ENCODE data around the gene PLXNA4.

Gene PLXNA4

DNA sequence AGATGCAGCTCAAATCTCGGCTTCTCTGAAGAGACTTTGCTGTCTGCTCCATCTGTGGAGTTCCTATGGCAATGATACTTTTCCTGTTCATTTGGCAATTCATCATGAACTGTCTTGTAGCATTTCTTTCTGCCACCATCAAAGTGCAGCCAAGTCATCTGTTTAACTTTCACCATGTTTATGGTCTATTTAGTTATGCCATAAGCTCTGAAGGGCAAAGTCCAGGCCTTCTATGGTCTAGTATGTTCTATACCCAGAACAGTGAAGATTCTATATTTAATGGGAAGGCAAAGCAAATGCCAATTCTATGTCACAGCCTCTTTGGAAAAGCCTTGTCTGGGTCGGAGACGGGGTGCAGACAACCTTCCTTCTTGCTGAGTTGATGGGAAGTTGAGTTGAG, 472.6 kb downstream of the PLXNA4 start:
- no peak for FAIRE-seq
- no peak for TF ChIP-seq POLR2A (IDR thresholded peaks at IDR 0.05; ENCODE audit: low read depth, low read length)
- DNase-seq (ENCODE audit: insufficient read length, low spot score), result no peak

DNA sequence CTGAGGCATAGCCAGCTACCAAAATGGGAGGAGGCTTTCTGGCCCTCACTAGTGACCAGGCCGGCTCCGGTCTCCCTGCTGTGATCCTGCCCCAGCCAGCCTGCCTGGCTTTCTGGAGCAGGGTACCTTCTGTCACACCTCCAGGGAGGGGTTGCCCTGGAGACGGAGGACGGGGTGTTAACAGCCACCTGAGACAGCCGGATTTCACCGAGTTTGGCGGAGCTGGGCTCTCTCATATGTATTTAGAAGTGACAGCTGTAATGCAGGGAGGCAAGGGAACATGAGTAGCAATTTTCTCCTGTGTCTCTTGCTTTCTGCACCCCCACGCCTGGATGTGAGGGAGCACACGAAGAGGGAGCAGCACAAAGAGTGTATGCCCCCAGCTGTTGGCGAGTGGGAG, 473.3 kb downstream of the PLXNA4 start:
- FAIRE-seq (no peak), DNase-seq (ENCODE audit: insufficient read length, low spot score) (no peak)
- no peak for TF ChIP-seq POLR2A (IDR thresholded peaks at IDR 0.05; ENCODE audit: low read depth, low read length)

DNA sequence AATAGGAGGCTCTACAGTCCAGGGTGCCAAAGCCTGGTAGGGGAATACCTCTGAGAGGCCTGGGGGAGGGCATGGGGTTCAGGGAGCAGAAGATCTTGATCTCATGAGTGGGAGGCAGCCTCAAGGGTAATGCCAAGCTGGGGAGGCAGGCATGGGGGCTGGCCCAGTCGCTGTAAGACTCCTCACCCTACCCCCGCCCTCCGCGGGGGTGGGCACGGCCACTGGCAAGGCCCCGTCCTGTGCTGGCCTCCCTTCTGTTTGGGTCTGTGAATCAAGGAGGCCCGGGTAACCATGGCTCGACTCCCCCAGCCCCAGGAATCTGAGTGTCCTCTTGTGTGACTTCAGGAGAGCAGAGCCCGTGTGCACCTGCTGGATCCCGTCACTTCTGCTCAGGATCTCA, 473.9 kb downstream of the PLXNA4 start:
- DNase-seq (ENCODE audit: insufficient read length, low spot score) (no peak), FAIRE-seq (no peak)
- no peak for TF ChIP-seq POLR2A (IDR thresholded peaks at IDR 0.05; ENCODE audit: low read depth, low read length)

DNA sequence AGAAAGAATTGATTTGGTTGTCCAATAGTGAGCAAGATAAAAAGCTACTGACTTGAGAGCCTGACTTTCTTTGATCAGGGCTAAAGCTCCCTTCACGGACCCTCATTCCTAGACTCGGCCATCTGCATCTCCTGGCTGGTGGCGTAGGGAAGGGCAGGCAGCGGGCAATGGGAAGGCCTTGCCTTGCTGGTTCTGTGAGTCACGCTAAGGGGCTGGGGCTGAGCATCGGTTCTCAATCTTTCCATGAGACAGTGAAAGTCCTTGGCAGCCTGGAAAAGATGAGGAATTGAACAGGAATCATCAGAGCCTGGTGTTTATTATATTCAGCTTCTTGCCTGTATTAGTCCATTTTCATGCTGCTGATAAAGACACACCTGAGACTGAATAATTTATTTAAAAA, 475.3 kb downstream of the PLXNA4 start:
- no peak for TF ChIP-seq POLR2A (IDR thresholded peaks at IDR 0.05; ENCODE audit: low read depth, low read length)
- no peak for FAIRE-seq
- no peak for DNase-seq (ENCODE audit: insufficient read length, low spot score)

DNA sequence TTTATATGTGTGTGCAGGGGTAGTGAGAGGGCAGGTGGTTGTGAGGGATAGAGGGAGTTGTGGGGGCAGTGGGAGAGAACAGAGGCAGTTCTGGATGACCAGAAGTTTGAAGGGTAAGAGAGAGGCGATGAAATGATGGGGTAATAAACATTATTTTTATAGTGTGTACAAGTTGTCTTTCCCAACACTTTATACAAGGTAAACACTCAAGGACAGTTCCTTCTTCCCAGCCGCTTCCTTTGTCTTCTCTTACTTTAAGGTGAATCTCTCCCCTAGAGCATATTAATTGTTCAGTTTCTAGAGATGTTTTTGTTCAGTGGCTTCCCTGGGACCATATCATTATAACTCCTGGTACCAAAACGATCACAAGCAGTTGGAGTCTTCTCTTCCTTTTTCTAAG, 475.8 kb downstream of the PLXNA4 start:
- no peak for TF ChIP-seq POLR2A (IDR thresholded peaks at IDR 0.05; ENCODE audit: low read depth, low read length)
- DNase-seq (ENCODE audit: insufficient read length, low spot score) (no peak), FAIRE-seq (no peak)

DNA sequence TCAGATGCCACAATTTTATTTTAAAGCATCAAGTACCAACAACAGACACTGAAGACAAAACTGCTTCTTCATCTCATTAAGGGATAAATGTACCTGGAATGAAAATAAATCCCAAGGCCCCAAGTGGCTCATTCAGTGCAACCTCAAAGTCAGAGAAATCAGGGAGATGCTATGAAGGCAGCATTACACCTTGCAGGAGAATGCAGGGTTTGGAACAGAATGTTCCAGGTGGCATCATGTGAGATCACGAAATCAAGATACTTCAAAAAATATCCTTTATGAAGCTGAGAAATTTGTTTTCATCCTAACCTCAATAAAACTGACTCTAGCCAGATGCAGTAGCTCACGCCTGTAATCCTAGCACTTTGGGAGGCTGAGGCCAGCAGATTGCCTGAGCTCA, 477.1 kb downstream of the PLXNA4 start:
- no peak for DNase-seq (ENCODE audit: insufficient read length, low spot score)
- TF ChIP-seq POLR2A (IDR thresholded peaks at IDR 0.05; ENCODE audit: low read depth, low read length), result no peak
- FAIRE-seq, result no peak

DNA sequence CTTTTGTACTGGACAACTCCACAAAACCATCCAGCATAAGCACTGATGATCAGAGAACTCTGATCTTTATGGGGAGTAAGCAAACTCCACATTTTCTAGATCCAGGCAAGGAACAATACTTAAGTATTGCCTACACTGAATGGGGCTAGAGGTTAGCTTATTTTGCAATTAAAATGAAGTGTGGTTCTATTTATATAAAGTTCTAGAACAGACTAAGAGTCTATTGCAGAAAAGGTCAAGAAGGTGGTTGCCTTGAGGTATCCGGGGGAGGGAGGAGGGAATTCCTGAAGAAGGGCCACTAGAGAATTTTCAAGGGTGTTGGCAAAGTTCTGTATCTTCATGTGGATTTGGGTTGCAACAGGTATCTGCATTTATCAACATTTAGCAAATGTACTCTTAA, 477.9 kb downstream of the PLXNA4 start:
- FAIRE-seq (no peak), DNase-seq (ENCODE audit: insufficient read length, low spot score) (no peak)

DNA sequence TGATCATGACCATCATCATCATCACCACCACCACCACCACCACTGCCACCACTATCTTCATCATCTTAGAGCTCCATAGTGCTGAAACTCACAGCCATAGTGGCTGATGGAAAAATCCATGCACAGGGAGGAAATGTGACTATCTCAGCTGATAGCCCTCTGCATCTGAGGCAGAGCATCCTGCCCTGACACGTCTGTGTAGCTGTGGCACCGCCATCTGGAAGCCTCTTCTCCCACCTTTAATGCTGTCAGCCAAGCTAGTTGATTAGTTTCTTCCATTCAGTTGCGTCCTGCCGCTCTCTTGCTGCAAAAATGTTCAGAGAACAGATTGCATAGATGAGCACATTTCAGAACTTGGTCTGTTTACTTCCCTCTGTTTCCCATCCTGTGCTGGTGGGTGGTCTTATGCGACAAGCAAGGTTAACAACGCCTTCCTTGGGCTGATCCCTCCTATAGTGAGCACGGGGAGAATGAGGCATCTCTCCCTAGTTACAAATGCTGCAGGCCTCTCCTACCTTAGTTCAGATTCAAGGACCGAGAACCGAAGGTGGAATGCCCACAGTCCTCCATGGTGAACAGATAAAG, 478.6 kb downstream of the PLXNA4 start:
- FAIRE-seq (no peak), DNase-seq (ENCODE audit: insufficient read length, low spot score) (no peak)
- TF ChIP-seq POLR2A (IDR thresholded peaks at IDR 0.05; ENCODE audit: low read depth, low read length), result no peak

More for the DNA sequence above, 477.9 kb downstream of the PLXNA4 start:
- no peak for TF ChIP-seq POLR2A (IDR thresholded peaks at IDR 0.05; ENCODE audit: low read depth, low read length)

DNA sequence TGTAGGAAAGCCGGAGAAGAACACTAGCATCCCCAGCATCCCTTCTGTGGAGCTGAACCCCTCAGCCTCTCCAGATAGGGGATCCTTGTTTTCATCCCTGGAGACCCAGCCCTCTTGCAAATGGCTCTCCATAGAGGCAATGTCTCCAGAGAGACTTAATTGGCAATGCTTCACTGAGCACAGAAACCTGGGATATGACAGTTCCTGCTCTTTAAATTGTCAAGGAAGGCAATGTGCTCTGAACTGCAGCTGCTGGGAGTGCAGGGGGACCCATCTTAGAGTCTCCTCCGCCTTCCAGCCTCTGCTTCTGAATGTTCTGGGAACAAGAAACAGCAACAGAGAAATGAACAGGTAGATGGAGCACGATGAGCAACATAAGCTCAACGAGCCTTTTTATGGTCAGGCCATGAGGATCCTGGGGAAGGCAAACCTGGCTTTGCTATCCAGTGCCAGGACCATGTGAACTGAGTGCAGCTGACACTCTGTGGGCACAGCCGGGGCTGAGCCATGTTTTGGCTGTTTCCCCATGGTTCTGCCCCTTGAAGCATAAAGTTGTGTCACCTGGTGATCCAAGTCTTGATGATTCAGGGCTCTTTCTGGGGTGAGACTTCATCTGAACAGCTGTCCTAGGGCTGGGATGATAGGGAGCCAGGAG, 481.0 kb downstream of the PLXNA4 start:
- TF ChIP-seq POLR2A (IDR thresholded peaks at IDR 0.05; ENCODE audit: low read depth, low read length), result no peak
- DNase-seq (ENCODE audit: insufficient read length, low spot score) (no peak), FAIRE-seq (no peak)

DNA sequence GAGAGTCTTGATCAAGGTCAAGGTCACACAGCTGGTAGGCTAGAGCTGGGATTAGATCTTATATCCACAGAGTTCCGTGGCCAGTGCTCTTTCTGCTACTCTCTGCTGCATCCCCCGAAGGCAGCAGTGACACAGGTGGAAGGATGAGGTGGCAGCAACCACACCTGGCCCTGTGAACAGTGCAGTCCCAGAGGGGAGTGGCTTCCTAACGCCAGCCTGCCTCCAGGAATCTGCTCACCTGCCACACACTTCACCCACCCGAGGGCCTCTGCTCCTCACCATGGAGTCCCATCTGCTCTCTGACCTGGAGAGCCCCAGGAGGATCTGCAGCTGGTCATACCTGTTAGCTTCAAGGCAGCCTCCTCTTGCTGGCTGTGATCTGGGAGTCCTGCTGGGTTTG, 484.2 kb downstream of the PLXNA4 start:
- FAIRE-seq (no peak), DNase-seq (ENCODE audit: insufficient read length, low spot score) (no peak)
- TF ChIP-seq POLR2A (IDR thresholded peaks at IDR 0.05; ENCODE audit: low read depth, low read length), result no peak

DNA sequence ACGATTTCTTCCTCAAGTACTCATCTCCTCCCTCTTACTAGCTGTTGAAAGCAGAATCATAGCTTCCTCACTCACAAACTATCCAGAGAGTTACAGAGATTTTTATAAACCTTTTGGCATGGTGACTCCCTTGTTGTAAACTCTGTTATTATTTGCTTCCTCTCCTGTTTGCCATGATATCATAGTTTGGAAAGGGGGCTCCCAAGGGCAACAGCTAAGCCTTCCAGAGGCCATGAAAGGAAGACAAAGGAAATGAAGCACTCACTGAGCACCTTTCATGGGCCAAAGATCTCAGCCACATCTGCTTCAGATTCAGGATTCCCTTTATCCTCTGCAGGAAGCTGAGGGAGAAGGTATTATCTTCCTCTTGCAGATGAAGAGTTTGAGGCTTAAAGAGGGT, 484.6 kb downstream of the PLXNA4 start:
- no peak for TF ChIP-seq POLR2A (IDR thresholded peaks at IDR 0.05; ENCODE audit: low read depth, low read length)
- FAIRE-seq (no peak), DNase-seq (ENCODE audit: insufficient read length, low spot score) (no peak)

DNA sequence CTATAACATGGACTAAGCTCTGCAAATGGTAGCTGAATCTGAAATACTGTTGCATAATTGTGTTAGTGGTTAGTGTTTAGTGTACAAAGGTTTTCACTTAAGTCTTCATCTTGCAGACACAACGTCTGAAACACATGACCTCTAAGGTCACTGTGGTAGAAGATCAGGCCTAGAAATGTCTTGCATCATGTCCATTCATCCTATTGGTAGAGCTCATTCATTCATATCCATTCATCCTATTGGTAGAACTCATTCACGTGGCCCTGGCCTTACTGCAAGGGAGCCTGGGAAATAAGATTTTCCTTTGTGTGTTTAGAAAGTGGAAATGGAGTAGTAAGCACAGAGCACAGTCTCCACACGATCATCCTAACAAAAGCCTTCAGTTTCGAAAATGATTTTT, 485.8 kb downstream of the PLXNA4 start:
- FAIRE-seq (no peak), DNase-seq (ENCODE audit: insufficient read length, low spot score) (no peak)
- no peak for TF ChIP-seq POLR2A (IDR thresholded peaks at IDR 0.05; ENCODE audit: low read depth, low read length)

DNA sequence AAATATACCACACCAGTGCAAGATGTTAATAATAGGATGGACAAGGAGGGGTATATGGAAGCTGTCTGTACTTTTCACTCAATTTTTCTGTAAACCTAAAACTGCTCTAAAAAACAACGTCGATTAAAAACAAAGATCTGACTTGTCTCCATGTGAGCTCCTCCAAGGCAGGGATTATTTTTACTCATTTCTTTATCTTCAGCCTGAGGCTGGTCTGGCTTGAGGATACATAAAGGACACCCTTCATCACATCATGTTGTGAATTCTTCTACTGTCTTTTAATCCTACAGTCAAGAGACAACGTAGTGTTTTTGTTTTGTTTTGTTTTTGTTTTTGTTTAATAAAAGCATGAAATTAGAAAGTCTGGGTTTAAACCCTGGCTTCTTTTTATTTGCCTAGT, 486.9 kb downstream of the PLXNA4 start:
- no peak for TF ChIP-seq POLR2A (IDR thresholded peaks at IDR 0.05; ENCODE audit: low read depth, low read length)

DNA sequence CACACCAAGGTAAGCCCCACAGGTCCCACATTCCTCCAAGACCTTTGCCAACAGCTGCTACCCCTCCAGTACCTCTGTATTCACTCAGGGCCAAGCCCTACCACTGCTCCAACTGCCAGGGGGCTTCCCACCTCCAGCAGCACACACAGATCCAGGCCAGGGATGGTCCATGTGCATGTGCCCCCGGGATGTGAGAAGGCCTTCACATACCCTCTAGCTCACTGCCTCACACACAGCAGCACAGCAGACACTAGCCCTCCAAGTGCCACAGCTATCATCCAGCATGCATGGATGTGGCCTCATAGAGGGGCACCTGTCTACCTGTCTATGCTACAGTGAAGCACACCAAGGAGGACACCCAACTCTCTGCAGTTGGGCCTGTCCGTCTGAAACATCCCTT, 488.8 kb downstream of the PLXNA4 start:
- no peak for TF ChIP-seq POLR2A (IDR thresholded peaks at IDR 0.05; ENCODE audit: low read depth, low read length)
- DNase-seq (ENCODE audit: insufficient read length, low spot score), result no peak
- no peak for FAIRE-seq

More for the DNA sequence above, 486.9 kb downstream of the PLXNA4 start:
- DNase-seq (ENCODE audit: insufficient read length, low spot score) (no peak), FAIRE-seq (no peak)

DNA sequence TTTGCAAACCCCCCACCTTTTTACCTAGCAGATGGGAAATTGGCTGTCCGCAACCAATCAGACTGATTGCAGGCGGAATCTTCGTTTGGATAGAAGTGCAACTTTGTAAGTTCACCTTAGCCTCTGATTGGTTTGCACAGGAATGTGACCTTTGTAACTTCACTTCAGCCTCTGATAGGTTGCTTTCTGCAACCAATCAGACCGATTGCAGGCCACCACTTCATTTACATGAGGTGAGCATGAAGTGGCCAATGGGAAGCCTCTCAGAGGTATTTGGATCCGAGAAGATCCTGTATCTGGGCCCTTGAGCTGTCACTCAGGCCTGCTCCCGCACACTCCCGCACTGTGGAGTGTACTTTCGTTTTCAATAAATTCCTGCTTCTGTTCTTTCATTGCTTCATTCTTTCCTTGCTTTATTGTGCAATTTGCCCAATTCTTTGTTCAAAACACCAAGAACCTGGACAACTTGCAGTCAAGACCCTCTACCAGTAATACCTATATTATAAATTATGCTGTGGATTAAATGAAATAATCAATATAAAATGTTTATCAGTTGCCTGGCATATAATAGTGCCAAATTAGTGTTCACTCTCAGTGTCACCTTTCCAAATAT, 491.4 kb downstream of the PLXNA4 start:
- no peak for DNase-seq (ENCODE audit: insufficient read length, low spot score)
- TF ChIP-seq POLR2A (IDR thresholded peaks at IDR 0.05; ENCODE audit: low read depth, low read length), result no peak

More for the DNA sequence above, 491.4 kb downstream of the PLXNA4 start:
- FAIRE-seq, result no peak

Data from H54 (cell line).